CD4-positive, alpha-beta T cell treated with Interleukin-15 for 1 hour (primary cell): ENCODE measurements around the gene ACY1.
"Not testable (repeated sequence)": the region's sequence is repeated elsewhere in the genome, so short reads cannot be mapped to it uniquely, and the experiment has no call there.

Experiments
- DNase-seq: peaks from one replicate; pipeline ENCODE4 v3.0.0-alpha.2; 2020

Gene ACY1

DNA sequence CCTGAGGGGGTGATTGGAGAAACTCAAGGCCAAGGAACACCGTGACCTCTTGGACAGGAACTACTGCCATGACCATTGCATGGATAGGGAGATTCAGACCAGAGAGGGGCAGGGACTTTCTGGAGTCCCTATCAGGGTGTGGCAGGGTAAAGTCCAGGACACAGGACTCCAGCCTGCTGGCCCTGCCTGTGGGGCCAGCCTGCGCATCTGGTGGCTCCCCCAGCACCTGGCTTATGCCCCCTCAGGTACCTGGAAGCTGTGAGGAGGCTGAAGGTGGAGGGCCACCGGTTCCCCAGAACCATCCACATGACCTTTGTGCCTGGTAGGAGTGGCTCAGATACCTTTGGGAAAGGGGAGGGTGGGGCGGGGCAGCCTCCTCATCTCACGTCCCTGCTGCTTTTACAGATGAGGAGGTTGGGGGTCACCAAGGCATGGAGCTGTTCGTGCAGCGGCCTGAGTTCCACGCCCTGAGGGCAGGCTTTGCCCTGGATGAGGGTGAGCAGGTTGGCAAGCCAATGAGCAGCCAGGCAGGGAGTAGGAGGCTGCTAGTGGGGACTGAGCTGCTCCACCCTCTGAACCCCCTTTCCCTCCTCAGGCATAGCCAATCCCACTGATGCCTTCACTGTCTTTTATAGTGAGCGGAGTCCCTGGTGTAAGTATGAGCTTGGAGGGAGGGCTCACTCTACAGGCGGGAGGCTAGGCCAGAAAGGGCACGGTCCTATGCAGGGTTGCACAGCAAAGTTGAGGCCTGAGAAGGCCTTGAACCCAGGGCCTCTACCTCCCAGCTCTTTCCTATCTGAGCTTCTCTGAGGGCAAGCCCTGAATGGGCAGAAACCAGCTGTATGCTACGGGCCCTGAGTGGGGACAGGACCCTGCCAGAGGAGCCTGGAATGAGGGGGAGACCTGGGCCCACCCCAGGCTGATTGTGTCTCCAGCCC lies 2.9 kb downstream of the ACY1 start:
- no peak for DNase-seq

DNA sequence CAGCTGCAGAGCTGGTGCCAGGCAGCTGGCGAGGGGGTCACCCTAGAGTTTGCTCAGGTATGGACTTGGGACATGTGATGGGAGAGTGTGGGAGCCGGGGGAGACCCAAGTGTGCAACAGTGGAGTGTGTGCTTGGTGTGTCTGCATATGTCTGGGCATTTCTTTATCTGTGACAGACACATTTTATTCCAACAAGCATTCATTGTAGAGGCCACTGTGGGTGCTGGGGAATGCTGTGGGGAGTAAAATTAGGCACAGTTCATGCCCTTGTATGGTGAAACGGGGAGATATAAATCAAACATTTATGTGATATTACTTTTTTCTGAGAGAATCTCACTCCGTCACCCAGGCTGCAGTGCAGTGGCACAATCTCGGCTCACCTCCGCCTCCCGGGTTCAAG lies 4.2 kb downstream of the ACY1 start:
- no peak for DNase-seq

DNA sequence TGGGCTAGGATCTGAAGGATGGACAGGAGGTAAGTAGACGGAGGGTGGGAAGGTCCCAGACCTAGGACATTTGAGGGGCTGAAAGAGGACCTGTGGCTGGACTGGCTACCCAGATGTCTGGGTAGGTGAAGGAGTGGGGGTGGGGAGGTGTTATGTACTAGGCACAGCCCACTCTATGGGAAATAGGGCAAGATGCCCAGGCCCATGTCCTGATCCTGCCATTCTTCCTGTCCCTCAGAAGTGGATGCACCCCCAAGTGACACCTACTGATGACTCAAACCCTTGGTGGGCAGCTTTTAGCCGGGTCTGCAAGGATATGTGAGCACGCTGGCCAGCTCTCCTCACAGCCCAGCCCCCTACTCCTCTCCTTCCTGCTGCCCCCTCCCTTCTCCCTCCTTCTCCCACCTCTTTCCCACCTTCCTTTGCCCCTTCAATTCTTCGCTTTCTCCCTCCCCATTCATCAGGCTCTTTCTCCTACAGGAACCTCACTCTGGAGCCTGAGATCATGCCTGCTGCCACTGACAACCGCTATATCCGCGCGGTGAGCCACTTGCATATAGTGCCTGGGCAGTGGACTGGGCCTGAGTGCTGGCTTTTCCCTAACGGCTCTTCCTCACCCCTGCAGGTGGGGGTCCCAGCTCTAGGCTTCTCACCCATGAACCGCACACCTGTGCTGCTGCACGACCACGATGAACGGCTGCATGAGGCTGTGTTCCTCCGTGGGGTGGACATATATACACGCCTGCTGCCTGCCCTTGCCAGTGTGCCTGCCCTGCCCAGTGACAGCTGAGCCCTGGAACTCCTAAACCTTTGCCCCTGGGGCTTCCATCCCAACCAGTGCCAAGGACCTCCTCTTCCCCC lies 5.2 kb downstream of the ACY1 start:
- DNase-seq, result no peak

DNA sequence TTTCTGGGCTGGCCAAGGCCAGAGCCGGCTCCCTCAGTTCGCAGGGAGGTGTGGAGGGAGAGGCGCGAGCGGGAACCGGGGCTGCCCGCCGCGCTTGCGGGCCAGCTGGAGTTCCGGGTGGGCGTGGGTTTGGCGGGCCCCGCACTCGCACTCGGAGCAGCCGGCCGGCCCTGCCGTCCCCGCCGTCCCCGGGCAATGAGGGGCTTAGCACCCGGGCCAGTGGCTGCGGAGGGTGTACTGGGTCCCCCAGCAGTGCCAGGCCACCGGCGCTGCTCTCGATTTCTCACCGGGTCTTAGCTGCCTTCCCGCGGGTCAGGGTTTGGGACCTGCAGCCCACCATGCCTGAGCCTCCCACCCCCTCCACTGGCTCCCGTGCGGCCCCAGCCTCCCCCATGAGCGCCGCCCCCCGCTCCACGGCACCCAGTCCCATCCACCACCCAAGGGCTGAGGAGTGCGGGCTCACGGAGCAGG lies 7.2 kb downstream of the ACY1 start:
- not testable (repeated sequence) for DNase-seq

DNA sequence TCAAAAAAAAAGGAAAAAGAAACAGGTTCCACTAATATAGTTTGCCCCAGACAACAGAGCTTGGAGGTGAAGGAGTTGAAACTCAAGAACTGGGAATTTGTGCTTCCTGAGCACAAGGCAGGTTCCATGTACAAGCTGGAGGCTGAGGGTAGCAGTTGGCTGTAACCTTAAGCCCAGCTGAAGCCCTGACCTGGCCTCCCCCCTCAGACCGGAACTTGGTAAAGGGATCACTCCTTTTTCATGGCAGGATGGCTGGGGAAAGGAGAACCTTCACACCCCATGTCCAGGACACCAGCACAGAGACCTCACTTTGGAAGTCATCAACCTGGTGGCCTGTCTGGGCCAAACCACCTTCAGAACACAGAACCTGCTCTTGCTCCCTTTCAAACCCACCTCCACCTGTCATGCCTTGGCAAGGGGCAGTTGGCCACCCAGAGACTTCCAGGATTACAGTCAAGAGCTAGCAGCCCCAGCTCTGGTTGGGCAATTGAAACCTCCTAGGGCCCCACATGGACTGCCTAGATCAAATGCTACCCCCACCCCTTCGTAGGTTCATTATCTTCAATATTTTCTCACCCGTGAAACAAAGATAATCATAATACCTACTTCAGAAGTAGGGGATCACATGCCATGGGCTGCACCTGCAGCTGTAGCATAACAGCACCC lies 8.8 kb downstream of the ACY1 start:
- no peak for DNase-seq

DNA sequence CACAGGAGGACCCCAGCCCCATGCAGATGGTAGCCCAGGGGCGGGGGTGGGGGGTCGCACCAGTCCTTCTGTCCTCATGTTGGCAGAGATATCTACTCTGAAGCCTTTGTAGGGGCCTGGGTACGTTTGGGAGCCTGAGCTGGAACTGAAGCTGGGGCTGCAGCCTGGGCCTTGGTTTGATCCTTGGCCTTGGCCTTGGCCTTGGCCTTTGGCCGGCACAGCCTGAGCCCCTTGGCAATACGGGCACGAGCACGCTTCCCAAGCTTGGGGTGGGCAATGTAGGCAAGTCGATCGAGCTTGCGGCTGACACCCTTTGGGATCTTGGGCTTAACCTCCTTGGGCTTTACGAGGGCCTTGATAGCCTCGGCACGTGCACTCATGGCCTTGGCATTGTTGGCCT lies 10.3 kb downstream of the ACY1 start:
- not testable (repeated sequence) for DNase-seq

DNA sequence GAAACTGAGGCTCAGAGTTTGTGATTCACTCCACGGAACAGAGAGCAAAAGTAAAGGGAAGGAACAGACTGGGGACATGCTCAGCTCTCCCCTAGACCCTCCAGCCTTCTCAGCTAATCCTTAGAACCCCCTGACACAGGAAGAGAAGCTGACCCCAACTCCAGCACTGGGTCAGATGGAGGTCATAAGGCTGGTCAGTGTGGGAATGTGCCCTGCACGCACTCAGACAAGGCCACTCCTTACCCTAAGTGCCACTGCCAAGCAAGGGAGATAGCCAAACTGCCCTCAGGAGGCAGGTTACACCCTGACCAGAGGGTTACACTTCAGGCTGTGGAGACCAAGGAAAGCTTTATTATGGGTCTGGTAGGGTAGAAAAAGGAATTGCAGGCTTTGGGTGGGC lies 11.2 kb downstream of the ACY1 start:
- DNase-seq, result no peak

DNA sequence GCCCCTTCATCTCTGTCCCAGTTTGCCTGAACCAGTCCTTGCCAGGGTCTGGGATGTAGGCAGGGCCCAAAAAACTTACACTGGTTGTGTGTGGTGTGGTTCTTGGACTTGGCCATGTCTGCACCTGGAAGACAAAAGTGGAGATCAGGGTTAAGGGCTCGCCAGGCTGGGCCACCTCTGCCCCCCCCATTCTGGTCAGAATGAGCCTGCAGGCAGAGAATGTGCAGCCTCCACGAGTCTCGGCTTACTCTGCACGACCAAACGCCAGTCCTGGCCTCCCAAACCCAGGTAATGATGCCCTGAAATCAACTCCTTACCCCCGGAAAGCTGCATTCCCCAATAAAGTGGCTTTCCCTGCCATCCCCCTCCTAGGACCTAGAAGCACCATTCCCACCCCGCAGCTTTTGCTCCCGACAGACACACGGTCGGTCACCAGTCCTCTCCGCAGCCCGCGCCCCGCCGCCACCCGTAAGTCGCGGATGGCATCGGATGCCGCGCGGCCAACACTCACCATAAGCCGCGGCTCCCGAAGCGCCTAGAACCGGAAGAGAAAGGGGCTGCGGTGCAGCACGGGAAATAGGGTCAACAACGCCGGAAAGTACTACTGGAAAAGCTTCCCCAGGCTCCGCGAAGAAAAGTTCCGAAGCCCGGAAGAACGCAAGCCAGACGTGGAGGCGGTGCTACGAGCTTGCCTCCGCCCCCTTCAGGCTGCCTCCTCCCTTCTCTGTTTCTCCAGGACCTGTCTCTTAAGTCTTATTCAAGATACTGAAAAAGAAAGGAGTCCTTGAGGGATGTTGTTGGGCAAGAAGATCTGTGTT lies 12.2 kb downstream of the ACY1 start, which contains the start of gene RPL29:
Gene RPL29, minus strand, starts transcription at position 550 of the 818 bp plus-strand sequence. Its CDS starts 434 bp downstream, at position 116.
- DNase-seq, result peak; percentile 93

DNA sequence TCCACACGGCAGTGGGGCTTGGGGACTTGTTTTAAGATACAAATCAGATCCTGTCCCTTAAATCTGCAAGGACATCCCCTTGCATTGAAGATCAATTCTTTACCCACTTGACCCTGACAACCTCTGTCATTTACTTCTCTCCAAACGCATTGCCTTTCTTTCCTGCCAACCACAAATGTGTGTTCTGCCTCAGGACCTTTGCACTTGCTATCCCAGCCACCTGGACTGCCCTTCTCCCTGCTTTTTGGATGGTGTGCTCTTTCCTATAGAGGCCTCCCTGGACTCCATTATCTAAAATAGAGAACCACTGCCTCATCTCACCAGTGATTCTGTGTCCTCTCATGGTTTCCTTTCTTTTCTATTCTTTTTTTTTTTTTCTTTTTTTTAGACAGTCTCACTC lies 13.8 kb downstream of the ACY1 start:
- no peak for DNase-seq

DNA sequence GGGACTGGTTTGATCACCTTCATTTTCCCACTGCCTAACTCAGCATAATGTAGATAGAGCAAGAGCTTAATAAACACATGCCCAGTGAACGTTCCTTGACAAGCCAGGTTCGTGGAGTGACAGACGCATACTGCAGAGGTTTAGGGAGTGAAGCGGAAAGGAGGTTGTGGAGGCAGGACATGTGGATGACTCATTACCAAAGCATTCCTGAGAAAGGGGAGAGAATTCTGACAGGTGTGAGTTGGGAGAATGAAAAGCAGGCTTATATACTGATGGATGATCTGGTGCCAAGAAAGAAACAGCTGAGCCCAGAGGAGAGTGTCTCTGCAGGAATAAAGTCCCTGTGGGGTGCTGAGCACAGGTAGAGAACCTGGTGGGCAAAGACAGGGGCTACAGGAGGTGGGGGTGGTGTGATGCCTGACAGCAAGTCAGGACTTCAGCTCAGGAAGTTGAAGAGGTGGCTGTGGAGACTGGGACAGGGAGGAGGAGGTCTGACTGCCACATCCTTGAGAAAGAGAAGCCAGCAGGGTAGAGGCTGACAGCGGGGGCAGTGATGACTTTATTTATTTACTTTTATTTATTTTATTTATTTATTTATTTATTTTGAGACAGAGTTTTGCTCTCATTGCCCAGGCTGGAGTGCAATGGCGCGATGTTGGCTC lies 14.7 kb downstream of the ACY1 start:
- DNase-seq, result no peak

DNA sequence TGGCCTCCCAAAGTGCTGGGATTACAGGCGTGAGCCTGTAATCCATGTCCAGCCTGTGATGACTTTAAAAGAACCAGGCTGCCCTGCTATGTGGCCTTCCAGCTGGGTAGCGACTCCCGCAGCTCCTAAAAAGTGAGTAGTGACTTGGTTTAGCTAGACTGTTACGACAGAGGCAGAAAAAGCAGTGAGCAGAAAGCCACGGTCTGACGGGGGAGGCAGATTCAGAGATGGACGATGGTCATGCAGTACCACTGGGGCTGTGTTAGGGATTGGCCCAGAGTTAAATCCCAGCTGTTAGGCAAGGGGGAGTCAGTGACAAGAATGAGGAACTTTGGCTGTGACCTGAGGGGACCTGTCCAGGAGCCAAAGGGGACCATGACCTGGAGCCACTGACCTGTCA lies 15.4 kb downstream of the ACY1 start:
- no peak for DNase-seq

DNA sequence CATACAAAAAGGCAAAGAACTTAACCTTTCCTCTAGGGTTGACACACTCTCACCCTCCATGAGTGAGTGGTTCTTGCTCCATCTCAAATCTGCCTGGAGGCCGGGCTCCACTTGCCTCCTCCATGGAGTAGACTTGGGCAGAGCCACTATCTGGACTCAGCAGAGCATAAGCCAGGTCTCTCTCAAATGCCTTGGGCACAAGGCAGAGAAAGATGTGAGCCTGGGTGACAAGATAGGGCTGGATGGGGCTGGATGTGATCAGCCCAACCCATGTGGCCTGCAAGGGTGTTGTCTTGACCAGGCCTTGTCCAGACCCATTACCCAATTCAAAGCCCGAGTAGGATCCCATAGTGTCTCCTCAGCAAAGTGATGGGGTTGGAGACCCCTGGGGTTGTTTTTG lies 16.5 kb downstream of the ACY1 start:
- no peak for DNase-seq

DNA sequence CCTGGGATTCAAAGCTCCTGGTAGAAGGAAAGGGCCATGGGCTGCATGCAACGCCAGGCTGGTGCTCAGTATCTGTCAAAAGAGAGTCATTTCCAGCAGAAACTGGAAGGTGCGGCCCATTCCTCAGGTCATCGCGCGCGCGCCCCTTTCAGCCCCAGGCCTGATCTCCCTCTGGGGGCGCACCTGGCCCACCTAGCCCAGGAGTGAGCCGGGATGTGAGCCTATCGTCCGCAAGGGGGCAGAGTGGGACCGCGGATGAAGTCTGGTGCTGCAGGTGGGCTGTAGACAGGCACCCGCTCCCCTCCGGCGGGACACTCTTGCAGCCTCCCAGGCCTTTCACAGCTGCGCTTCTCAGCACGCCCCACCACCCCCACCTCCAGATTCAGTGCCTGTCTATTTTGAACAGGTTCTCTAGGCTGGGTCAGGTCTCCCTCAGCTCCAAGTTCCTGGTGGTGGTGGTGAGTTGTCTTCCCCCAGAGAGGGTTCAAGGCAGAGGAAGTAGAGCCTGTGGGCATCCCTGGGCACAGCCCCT lies 18.2 kb downstream of the ACY1 start:
- DNase-seq, result peak; percentile 84

DNA sequence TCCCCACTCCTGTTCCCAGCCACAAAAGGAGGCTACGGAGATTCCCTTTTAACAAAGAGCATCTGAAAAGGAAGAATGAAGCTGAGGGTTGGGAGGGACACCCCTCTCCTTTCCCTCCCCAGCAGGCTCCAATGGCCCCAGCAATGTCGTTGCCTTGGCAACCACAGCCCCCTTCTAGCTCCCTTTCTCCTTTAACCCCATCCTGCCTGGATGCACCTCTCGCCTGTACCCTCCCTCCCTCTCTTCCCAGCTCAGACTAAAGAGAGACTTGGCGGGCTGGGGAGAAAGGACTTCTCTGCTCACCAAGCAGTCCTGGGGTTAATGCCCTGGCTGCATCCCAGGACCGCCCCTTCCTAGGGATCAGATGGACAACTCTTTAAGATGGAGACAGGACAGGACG lies 19.4 kb downstream of the ACY1 start:
- DNase-seq, result no peak

DNA sequence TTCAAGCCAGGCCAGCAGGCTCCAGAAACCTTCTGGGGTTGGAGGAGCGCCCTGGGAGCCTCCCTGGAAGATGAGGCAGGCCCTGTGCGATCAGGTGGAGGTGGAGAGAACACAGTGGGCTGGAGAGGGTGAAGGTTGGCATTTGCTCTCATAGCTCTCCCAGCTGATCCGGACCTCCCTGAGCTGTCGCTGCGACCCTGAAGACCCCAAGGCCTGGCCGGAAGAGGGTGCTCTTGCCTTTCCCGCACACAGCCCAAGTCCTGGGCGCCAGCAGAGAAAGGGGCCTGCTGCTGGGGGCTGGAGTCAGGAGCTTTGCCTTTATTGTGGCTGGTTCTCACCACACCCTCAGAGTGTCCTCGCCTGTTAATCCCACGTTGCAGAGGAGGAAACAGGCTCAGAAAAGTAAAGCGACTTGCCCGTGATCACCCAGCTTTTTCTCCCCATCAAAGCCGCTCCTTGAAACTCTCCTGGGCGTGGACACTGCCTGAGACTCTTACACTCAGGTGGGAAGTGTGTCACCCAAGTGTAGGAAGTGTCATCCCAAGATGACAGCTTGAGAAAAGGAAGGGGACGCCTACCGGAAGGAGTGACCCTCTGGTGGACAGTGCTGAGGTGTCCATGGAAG lies 20.9 kb downstream of the ACY1 start:
- DNase-seq, result no peak

DNA sequence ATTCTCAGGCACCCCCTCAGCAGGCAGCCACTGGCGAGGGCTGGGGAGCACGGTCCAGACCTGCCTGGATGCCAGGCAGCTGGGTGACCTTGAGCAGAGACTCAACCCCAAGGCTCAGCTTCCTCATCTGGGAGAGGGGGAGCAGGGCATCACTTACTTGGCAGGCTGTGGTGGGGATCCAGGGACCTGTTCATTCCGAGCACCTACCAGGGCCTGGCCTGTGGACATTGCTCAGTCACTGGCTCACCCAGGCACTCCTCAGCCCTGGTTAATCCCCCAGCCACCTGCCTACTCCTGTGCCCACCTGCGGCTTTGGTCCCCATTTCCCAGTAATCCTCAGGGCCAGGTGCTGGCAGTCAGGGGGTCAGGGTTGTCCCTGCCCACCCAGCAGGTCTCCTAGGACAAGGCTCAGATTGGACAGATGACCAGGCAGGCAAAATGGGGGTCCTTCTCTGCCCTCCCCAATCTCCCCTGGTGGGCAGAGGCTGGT lies 21.6 kb downstream of the ACY1 start:
- DNase-seq, result no peak

DNA sequence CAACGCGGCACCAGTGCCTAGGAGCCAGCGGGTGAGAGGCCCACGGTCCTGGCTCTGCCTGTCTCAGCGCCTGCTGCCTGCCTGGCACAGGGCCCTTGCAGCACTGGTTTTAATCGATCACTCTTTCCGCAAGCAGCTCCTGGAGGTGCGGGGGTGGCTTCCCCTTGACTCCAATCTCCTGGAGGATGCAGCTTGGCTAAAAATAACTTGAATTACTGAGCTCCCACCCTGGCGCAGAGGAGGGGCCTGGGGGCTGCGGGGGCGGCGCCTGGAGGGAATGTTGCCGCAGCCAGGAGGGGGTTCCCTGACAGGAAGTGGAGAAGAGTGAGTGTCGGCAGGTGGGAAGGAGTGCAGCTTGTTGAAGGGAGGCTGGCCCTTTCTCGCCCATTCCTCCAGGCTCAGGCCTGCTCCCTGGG lies 22.2 kb downstream of the ACY1 start:
- no peak for DNase-seq

DNA sequence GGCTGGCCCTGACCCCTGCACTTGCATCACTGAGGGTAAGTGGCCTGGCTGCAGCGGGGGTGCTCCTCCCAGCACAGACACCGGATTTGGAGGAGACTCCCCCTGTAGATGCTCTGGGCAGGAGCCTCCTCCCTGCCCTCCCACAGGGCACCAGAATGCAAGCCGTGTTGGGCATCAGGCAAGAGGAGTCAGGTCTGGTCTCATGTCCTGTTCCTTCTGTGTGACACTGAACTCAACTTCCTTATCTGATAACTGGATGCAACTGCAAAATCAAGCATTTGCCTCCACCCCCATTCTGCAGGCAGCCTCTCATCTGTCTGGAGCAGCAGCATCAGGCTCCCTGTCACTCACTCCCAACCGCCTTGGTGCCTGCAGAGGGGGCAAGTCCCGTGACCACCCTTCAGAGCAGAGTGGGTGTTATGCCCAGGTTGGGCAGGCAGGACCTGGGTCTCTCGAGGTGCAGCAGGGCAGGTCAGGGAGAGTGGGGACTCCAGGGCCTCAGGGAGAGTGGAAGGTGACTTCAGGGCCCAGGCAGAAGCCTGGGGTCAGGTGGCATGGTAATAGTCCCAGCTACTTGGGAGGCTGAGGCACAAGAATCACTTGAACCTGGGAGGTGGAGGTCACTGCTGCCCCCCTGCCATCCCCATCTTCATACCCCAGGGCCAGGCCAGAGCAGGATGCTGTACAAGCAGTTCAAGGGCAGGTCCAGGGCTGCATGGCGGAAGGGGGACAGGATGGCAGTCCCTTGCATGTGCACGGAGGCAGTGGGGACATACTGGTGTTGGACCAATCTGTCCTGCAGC lies 22.9 kb downstream of the ACY1 start:
- no peak for DNase-seq

DNA sequence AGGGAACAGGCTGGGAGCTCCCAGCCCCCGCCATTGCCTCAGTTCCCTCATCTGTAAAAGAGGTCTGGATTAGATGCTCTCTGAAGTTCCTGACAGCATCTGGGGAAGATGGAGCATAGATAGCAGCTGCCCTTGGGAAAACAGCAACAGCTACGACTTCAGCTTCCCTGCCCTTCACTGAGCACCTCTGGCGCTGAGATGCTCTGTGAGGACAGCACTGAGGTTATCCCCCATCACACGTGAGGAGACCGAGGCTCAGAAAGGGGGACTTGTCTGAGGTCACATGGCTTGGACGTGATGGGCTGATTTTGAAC lies 23.4 kb downstream of the ACY1 start:
- DNase-seq, result no peak

DNA sequence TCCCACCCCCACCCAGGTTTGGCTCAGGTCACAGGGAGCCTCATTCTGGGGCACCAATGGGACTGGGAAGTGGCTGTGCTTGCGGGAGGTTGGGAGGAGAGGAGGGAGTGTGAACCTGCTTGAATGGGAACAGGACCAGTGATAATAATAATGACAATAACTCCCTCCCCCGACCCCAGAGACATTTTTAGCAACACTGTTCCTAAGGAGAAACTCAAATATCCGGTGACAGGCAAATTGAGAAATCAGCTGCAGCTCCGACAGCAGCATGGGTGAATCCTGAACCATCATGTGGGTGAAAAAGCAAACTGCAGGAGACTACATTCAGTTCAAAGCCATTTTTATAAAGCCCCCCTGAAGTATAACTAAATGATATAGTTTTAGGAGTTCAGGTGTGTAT lies 24.0 kb downstream of the ACY1 start:
- DNase-seq, result no peak
